Measurements from ENCODE around the gene VGLL4. TPM values are rescaled to one million over a fixed set of nuclear protein-coding genes. Genes with fewer than 3 reads are reported as not detected.

The VGLL4 gene
- polyA plus RNA-seq, 3 donors = 8.5 to 13.2 (median 10.0) TPM

- Mint-ChIP-seq H3K27ac (peak overlapping the region; percentile 75 to 96 (median 88)), H3K9me3 (no peaks in the 10 kb centered on the region), H3K4me3 (peak overlapping the region in 1 of 2 donors; percentile 78), H3K4me1 (peaks cover 20% of the 10 kb centered on the region), H3K27me3 (ENCODE audit: low read depth in 3 of 3) (no peaks in the 10 kb centered on the region), H3K36me3 (peaks cover 45 to 65% of the 10 kb centered on the region in 2 donors)
- Histone ChIP-seq H2AFZ (ENCODE audit: insufficient read depth, low read depth, low read length, poor library complexity, severe bottlenecking) (no peak overlapping the region), H3K27ac (ENCODE audit: low read depth in 1 of 2, low read length in 2 of 2) (peak overlapping the region; percentile 57 to 66), H3K4me1 (ENCODE audit: control insufficient read depth in 1 of 2, insufficient read depth in 2 of 2, low read length in 2 of 2) (peaks cover 15% of the 10 kb centered on the region in 2 donors), H3K4me2 (replicated peaks; ENCODE audit: extremely low read depth, low read length, poor library complexity, severe bottlenecking) (peak overlapping the region; percentile 4), H3K27me3 (ENCODE audit: control insufficient read depth in 2 of 2, insufficient read depth in 2 of 2, low read length in 2 of 2) (no peaks in the 10 kb centered on the region), H3K4me3 (replicated peaks in 1 of 3; ENCODE audit: low read depth in 2 of 3, low read length in 3 of 3) (no peak overlapping the region), H4K20me1 (ENCODE audit: insufficient read depth, low read length) (peaks cover 65% of the 10 kb centered on the region), H3K9me3 (replicated peaks in 1 of 2; ENCODE audit: control insufficient read depth in 1 of 2, insufficient read depth in 1 of 2, low read length in 2 of 2) (no peaks in the 10 kb centered on the region), H3K79me2 (ENCODE audit: insufficient read depth, low read length) (peaks cover 44% of the 10 kb centered on the region), H3K9ac (ENCODE audit: insufficient read depth, low read length, poor library complexity, severe bottlenecking) (peak overlapping the region; percentile 22), H3K36me3 (replicated peaks in 1 of 2; ENCODE audit: control insufficient read depth in 1 of 2, insufficient read depth in 2 of 2, low read length in 2 of 2) (peaks cover 15 to 60% of the 10 kb centered on the region in 2 donors)
- WGBS (ENCODE audit: insufficient coverage) = 72% methylated on average over 14 of the region's 20 CpGs
- intact Hi-C loops (cut with micrococcal nuclease) = no loop called here
- peak; percentile 55 to 78 (median 67) for DNase-seq
- TF ChIP-seq CTCF (IDR thresholded peaks at IDR 0.05) = no peak
These were observed 72.8 kb downstream of the VGLL4 start for GRCh38 chr3:11570789-11571495.

- Histone ChIP-seq H3K9ac (ENCODE audit: insufficient read depth, low read length, poor library complexity, severe bottlenecking) (peak overlapping the region; percentile 22), H3K27me3 (ENCODE audit: control insufficient read depth in 2 of 2, insufficient read depth in 2 of 2, low read length in 2 of 2) (no peaks in the 10 kb centered on the region), H3K9me3 (replicated peaks in 1 of 2; ENCODE audit: control insufficient read depth in 1 of 2, insufficient read depth in 1 of 2, low read length in 2 of 2) (no peaks in the 10 kb centered on the region), H3K4me3 (replicated peaks in 1 of 3; ENCODE audit: low read depth in 2 of 3, low read length in 3 of 3) (no peak overlapping the region), H2AFZ (ENCODE audit: insufficient read depth, low read depth, low read length, poor library complexity, severe bottlenecking) (no peak overlapping the region), H3K4me2 (replicated peaks; ENCODE audit: extremely low read depth, low read length, poor library complexity, severe bottlenecking) (no peak overlapping the region), H4K20me1 (ENCODE audit: insufficient read depth, low read length) (peaks cover 66% of the 10 kb centered on the region), H3K79me2 (ENCODE audit: insufficient read depth, low read length) (peaks cover 44% of the 10 kb centered on the region), H3K4me1 (ENCODE audit: control insufficient read depth in 1 of 2, insufficient read depth in 2 of 2, low read length in 2 of 2) (peaks cover 15% of the 10 kb centered on the region in 2 donors), H3K36me3 (replicated peaks in 1 of 2; ENCODE audit: control insufficient read depth in 1 of 2, insufficient read depth in 2 of 2, low read length in 2 of 2) (peaks cover 18 to 60% of the 10 kb centered on the region in 2 donors), H3K27ac (ENCODE audit: low read depth in 1 of 2, low read length in 2 of 2) (peak overlapping the region in 1 of 2 donors; percentile 66)
- H3K4me3 Mint-ChIP-seq = no peak overlapping the region
- H3K27me3 Mint-ChIP-seq (ENCODE audit: low read depth in 3 of 3) = no peaks in the 10 kb centered on the region
- peaks cover 20% of the 10 kb centered on the region for H3K4me1 Mint-ChIP-seq
- no peak for DNase-seq
- H3K27ac Mint-ChIP-seq = peak overlapping the region; percentile 75 to 96 (median 88)
- intact Hi-C loops (cut with micrococcal nuclease) = no loop called here
- no peaks in the 10 kb centered on the region for H3K9me3 Mint-ChIP-seq
- H3K36me3 Mint-ChIP-seq = peaks cover 45 to 66% of the 10 kb centered on the region in 2 donors
- 99% methylated on average over 9 of the region's 13 CpGs for WGBS (ENCODE audit: insufficient coverage)
- TF ChIP-seq CTCF (IDR thresholded peaks at IDR 0.05) = no peak
These were observed 73.5 kb downstream of the VGLL4 start for GRCh38 chr3:11570251-11570650.
